OCI-LY1 (cell line): ENCODE data around the gene RERE.

Source experiments
- CTCF ChIP-seq: fragments of 200-600 bp; sonication (generic), shearing (Covaris generic); IDR thresholded peaks from 2 replicates; pipeline ENCODE4 v1.5.1; 2017; ENCODE audit warnings: mild to moderate bottlenecking, antibody characterized with exemption, low read length, moderate library complexity, mixed read lengths
- EZH2 ChIP-seq: fragments of 200-600 bp; sonication (generic), shearing (Covaris generic); IDR thresholded peaks from 2 replicates; pipeline ENCODE4 v1.8.0; 2017; ENCODE audit warnings: borderline replicate concordance, mixed run types, mild to moderate bottlenecking, antibody characterized with exemption, low read length, moderate library complexity, mixed read lengths

GRCh38 chr1:8425781-8426161 is 391.7 kb downstream of the RERE start:
- TF ChIP-seq CTCF (no peak), EZH2 (no peak)
